SK-N-MC (cell line): ENCODE results near the gene DNAAF1.

Experiments
- DNase-seq: peaks from one replicate; pipeline ENCODE4 v3.0.0-alpha.2; 2011; ENCODE audit warnings: low read depth, low spot score
- H3K27ac ChIP-seq: fragments of 200-600 bp; sonication (generic); 2 replicates; pipeline ENCODE4 v1.5.1; 2016; ENCODE audit warnings: mixed run types
- H3K36me3 ChIP-seq: fragments of 200-600 bp; sonication (generic); 2 replicates; pipeline ENCODE4 v1.6.1; 2017; ENCODE audit warnings: antibody characterized with exemption, low read length, mixed read lengths; ENCODE audit not compliant: insufficient read depth
- H3K4me3 ChIP-seq: fragments of 200-600 bp; sonication (generic); 2 replicates; pipeline ENCODE4 v1.5.1; 2016
- H3K9ac ChIP-seq: fragments of 200-600 bp; sonication (generic); 2 replicates; pipeline ENCODE4 v1.8.0; 2017; ENCODE audit warnings: mixed run types, mixed read lengths; ENCODE audit not compliant: insufficient read length
- H3K9me3 ChIP-seq: fragments of 200-600 bp; sonication (generic); 2 replicates; pipeline ENCODE4 v1.6.1; 2017; ENCODE audit warnings: low read depth, mild to moderate bottlenecking, antibody characterized with exemption, low read length, moderate library complexity, mixed read lengths
- EZH2 ChIP-seq: fragments of 200-600 bp; sonication (generic); IDR thresholded peaks from one replicate; pipeline ENCODE4 v1.6.1; 2017; ENCODE audit warnings: antibody characterized with exemption
- FOXP2 ChIP-seq: optimal IDR thresholded peaks from 2 replicates; pipeline ENCODE3; 2011; ENCODE audit warnings: mild to moderate bottlenecking, moderate library complexity; ENCODE audit not compliant: insufficient read depth; ENCODE audit errors: extremely low read length, control extremely low read depth
- POLR2AphosphoS5 ChIP-seq: IDR thresholded peaks from 2 replicates; pipeline ENCODE4 v1.6.1; 2012; ENCODE audit warnings: mild to moderate bottlenecking, low read depth, low read length, borderline replicate concordance

The DNAAF1 gene

GRCh38 chr16:84119368-84119767 is 25.7 kb upstream of the DNAAF1 start:
- H3K9ac ChIP-seq, result no peak overlapping the region

GRCh38 chr16:84120023-84120422 is 25.1 kb upstream of the DNAAF1 start:
- H3K4me3 ChIP-seq, result no peak overlapping the region
- TF ChIP-seq POLR2AphosphoS5 (no peak), EZH2 (no peak), FOXP2 (no peak)

More at GRCh38 chr16:84119368-84119767, 25.7 kb upstream of the DNAAF1 start:
- Histone ChIP-seq H3K9me3 (no peaks in the 10 kb centered on the region), H3K36me3 (no peaks in the 10 kb centered on the region), H3K27ac (no peak overlapping the region), H3K4me3 (no peak overlapping the region)
- DNase-seq, result no peak
- no peak for TF ChIP-seq POLR2AphosphoS5
- TF ChIP-seq FOXP2, result no peak
- no peak for TF ChIP-seq EZH2

GRCh38 chr16:84121007-84121406 is 24.1 kb upstream of the DNAAF1 start:
- Histone ChIP-seq H3K9ac (no peak overlapping the region), H3K36me3 (0 out of 2 replicates have a peak, but pooled peaks cover 2% of the 10 kb centered on the region), H3K27ac (no peak overlapping the region), H3K9me3 (no peaks in the 10 kb centered on the region), H3K4me3 (no peak overlapping the region)
- TF ChIP-seq EZH2, result no peak
- no peak for TF ChIP-seq FOXP2
- TF ChIP-seq POLR2AphosphoS5, result no peak
- DNase-seq, result no peak

More at GRCh38 chr16:84120023-84120422, 25.1 kb upstream of the DNAAF1 start:
- H3K9me3 ChIP-seq, result no peaks in the 10 kb centered on the region
- no peak overlapping the region for H3K9ac ChIP-seq
- no peak for DNase-seq
- 0 out of 2 replicates have a peak, but pooled peaks cover 2% of the 10 kb centered on the region for H3K36me3 ChIP-seq
- H3K27ac ChIP-seq, result no peak overlapping the region

- H3K27ac ChIP-seq, result no peak overlapping the region
- no peak for DNase-seq
Measured at GRCh38 chr16:84124257-84125073, 20.6 kb upstream of the DNAAF1 start.

GRCh38 chr16:84131117-84131516 is 14.0 kb upstream of the DNAAF1 start:
- no peak for DNase-seq
- no peaks in the 10 kb centered on the region; the same call in 1 of the 2 replicates for H3K36me3 ChIP-seq
- H3K27ac ChIP-seq, result no peak overlapping the region
- TF ChIP-seq FOXP2, result no peak
- TF ChIP-seq EZH2, result no peak
- no peak for TF ChIP-seq POLR2AphosphoS5
- no peaks in the 10 kb centered on the region for H3K9me3 ChIP-seq
- no peak overlapping the region for H3K4me3 ChIP-seq
- H3K9ac ChIP-seq, result no peak overlapping the region

More at GRCh38 chr16:84124257-84125073, 20.6 kb upstream of the DNAAF1 start:
- Histone ChIP-seq H3K9ac (no peak overlapping the region), H3K36me3 (peaks cover 2% of the 10 kb centered on the region; the same call in 1 of the 2 replicates), H3K4me3 (no peak overlapping the region), H3K9me3 (no peaks in the 10 kb centered on the region)
- TF ChIP-seq EZH2, result no peak

- Histone ChIP-seq H3K9ac (no peak overlapping the region), H3K9me3 (no peaks in the 10 kb centered on the region), H3K27ac (no peak overlapping the region), H3K4me3 (no peak overlapping the region), H3K36me3 (no peaks in the 10 kb centered on the region; the same call in 1 of the 2 replicates)
- TF ChIP-seq EZH2 (no peak), FOXP2 (no peak), POLR2AphosphoS5 (no peak)
- no peak for DNase-seq
Measured at GRCh38 chr16:84132527-84133285, 12.4 kb upstream of the DNAAF1 start.

- no peak overlapping the region for H3K4me3 ChIP-seq
- no peak overlapping the region for H3K27ac ChIP-seq
- no peak overlapping the region for H3K9ac ChIP-seq
- no peaks in the 10 kb centered on the region for H3K36me3 ChIP-seq
- DNase-seq, result no peak
- no peak for TF ChIP-seq EZH2
- TF ChIP-seq POLR2AphosphoS5, result no peak
- H3K9me3 ChIP-seq, result no peaks in the 10 kb centered on the region
Measured at GRCh38 chr16:84136331-84137125, 8.6 kb upstream of the DNAAF1 start.

GRCh38 chr16:84137287-84137686 is 7.8 kb upstream of the DNAAF1 start:
- Histone ChIP-seq H3K9ac (no peak overlapping the region), H3K27ac (no peak overlapping the region)

More at GRCh38 chr16:84137287-84137686, 7.8 kb upstream of the DNAAF1 start:
- H3K9me3 ChIP-seq, result no peaks in the 10 kb centered on the region
- H3K36me3 ChIP-seq, result no peaks in the 10 kb centered on the region
- no peak for DNase-seq
- TF ChIP-seq EZH2, result no peak
- no peak for TF ChIP-seq FOXP2
- no peak for TF ChIP-seq POLR2AphosphoS5
- no peak overlapping the region for H3K4me3 ChIP-seq
